GM21423 (cell line): Measurements from ENCODE around the gene ERF.
"Not testable (repeated sequence)": the region's sequence is repeated elsewhere in the genome, so short reads cannot be mapped to it uniquely, and the experiment has no call there.

Source experiments
- ATAC-seq: cut with Tn5 transposase; IDR thresholded peaks from one replicate; pipeline ENCODE4 v1.9.1; 2021; ENCODE audit warnings: mild to moderate bottlenecking, moderate library complexity; ENCODE audit not compliant: unreplicated experiment

The ERF gene

DNA sequence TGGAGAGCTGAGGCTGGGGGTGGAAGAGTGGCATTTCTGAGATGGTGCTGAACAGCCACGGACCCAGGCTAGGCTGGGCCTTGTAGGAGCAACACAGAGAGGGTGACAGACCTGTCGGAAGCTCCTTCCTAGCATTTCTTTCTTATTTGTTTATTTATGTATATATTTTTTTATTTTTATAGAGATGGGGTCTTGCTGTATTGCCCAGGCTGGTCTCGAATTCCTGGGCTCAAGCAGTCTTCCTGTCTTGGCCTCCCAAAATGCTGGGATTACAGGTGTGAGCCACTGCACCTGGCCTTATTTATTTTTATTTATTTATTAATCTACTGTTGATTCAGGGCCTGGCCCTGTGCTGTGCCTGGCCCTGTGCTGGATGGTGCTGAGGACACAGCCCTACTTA, 20.6 kb upstream of the ERF start:
- ATAC-seq, result no peak

- no peak for ATAC-seq
These were observed 20.2 kb upstream of the ERF start for GRCh38 chr19:42275103-42275502.

- ATAC-seq, result no peak
These were observed 19.2 kb upstream of the ERF start for GRCh38 chr19:42274065-42274682.

GRCh38 chr19:42273407-42274064, 18.6 kb upstream of the ERF start:
- no peak for ATAC-seq

DNA sequence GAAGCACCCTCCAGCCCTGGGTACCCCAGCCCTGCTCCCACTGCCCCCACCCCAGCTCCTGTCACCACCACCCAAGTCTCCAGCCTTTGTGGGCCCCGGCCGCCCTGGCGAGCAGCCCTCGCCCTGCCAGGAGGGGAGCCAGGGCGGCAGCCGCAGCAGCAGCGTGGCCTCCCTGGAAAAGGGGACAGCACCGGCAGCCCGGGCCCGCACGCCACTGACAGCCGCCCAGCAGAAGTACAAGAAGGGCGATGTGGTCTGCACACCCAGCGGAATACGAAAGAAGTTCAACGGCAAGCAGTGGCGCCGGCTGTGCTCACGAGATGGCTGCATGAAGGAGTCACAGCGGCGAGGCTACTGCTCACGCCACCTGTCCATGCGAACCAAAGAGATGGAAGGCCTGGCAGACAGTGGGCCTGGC, 18.1 kb upstream of the ERF start:
- no peak for ATAC-seq

DNA sequence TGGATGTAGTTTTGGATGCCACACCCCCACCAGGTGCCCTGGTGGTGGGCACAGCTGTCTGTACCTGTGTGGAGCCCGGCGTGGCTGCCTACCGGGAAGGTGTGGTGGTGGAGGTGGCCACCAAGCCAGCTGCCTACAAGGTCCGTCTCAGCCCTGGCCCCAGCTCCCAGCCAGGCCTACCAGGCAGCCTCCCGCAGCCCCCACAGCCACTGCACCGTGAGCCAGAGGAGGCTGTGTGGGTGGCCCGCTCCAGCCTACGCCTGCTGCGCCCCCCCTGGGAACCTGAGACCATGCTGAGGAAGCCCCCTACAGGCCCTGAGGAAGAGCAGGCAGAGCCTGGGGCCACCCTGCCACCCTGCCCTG, 17.6 kb upstream of the ERF start:
- no peak for ATAC-seq

DNA sequence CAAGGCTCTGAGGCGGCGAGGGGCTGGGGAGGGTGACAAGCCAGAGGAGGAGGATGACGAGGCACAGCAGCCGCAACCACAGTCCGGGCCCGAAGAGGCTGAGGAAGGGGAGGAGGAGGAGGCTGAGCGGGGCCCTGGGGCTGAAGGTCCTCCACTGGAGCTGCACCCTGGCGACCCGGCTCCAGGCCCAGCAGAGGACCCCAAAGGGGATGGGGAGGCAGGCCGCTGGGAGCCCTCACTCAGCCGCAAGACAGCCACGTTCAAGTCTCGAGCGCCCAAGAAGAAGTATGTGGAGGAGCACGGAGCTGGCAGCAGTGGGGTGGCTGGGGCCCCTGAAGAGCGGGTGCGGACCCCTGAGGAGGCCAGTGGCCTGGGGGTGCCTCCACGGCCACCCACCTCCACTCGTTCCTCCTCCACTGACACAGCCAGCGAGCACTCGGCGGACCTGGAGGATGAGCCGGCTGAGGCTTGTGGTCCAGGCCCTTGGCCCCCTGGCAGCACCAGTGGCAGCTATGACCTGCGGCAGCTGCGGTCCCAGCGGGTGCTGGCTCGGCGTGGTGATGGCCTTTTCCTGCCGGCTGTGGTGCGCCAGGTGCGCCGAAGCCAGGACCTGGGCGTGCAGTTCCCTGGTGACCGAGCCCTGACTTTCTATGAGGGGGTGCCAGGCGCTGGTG, 17.1 kb upstream of the ERF start:
- ATAC-seq, result no peak

GRCh38 chr19:42271045-42271419, 16.1 kb upstream of the ERF start:
- no peak for ATAC-seq

DNA sequence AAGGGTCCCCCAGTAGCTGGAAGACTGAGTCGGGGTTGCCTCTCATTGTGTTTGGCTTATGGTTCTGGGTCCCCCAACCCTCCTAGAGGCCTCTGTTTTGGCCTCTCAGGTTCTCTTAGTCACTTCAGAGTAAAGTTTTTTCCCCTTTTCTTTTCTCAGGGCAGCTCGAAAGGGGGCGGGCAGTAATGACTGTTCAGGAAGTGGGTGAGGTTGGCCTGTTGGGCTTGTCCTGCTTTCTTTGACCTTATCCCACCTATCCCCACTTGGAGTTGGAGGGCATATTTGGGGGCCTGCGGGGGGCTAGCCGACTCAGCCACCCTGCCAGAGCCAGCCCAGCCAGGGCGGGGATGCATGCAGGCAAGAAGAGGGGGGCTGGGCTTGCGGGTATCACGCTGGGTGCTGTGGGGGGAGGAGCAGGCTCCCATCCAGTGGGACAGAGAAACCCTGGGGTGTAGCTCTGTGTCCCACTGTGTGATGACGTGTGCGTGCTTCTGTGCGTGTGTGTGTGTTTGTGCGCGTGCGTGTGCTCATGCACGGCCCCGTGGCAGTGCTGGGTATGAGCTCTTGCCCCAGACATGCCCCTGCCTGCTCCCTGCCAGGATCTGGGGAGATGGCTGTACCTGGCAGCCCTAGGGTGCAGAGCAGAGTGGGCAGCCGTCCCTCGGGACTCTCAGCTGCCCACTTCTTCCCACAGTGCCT, 15.6 kb upstream of the ERF start:
- ATAC-seq, result no peak

GRCh38 chr19:42269478-42270345, 14.8 kb upstream of the ERF start:
- no peak for ATAC-seq

DNA sequence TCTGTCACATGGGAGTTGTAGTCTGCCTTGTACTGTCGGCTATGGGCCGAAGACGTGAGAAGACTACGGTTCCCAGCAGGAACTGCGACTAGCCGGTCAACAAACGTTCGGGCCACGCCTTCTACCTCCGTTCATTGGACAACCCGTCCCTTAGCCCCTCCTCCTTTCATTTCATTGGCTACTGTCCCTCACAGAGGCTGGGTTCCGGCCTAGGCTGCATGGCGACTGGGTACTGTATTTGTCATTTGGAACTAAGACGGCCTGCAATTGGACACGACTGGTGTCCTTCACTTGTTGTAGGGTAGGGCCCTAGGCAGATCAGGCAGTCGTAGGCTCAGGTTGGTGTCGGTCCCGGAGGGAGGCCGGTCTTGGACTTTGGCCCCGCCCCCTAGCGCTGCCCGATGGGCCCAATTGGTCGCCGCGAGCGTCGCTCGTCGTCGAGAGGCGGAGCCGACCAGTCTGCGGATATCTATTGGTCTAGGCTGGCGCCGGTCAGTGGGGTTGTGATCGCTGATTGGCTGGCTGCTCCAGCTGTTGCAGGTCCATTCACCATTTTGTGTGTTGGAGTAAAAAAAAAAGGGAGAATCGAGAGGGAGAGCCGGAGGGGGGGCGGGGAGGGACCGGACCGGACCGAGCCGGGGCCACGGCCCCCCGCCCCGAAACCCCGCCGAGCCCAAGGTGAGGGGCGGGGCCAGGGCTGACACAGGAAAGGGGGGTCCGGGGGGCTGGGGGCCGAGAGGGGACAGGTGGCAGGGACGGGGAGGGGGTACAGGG, 14.0 kb upstream of the ERF start, which contains the start of gene CIC:
Gene CIC, plus strand, starts transcription at position 549 of the 774 bp plus-strand sequence. CDS start 2,532 bp downstream, outside the sequence.
- peak; percentile 75 for ATAC-seq

DNA sequence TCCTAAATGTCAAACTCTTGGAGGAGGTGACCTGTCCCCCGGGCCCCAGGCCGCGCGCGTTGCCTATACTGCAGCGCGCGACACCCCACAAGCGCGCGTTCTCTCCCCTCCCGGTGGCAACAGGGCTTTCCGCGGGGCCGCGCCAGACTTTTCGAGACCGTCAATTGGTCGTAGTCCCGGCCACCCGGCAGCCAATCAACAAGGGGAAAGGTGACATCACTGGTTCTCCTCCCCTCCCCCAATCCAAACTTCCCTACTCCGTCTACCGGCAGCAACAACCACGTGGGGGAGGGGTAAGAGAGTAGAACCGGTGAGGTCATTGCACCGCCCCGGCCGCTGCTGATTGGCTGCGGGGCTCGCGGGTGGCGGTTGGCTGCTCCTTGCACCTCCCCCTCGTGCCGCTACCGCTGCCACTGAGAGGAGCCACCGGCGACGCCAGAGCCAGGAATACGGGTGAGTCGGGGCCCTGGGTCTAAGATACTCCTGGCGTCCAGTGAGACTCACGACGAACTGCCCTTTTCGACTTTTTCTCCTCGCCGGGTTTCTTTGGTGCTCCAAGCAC, 13.3 kb upstream of the ERF start:
- ATAC-seq, result peak; percentile 51

DNA sequence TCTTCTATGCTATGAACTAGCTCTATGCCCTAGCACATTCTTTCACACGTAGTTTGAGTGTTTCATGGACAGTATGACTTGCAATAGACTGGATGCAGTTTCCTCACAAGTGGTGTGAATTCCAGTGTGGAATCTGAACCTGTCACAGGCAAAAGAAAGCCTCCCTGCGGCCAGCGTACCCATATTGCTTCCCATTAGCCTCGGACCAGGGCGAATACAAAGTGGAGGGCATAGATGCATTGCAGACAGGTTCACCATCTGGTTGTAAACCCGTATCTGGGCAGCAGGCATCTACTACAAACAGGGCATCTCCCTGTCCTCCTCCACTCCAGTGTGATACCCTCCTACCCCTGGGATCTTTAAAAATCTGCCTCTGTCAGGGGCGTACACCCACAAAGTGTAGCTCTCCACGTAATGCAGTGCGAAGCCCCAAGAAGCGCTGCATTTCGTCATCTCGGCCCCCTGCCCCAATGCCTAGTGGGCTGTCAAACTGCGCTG, 12.8 kb upstream of the ERF start:
- no peak for ATAC-seq

- not testable (repeated sequence) for ATAC-seq
These were observed 12.1 kb upstream of the ERF start for GRCh38 chr19:42266928-42267603.

- ATAC-seq, result not testable (repeated sequence)
These were observed 11.2 kb upstream of the ERF start for GRCh38 chr19:42266105-42266504.

GRCh38 chr19:42261763-42262162, 6.8 kb upstream of the ERF start:
- ATAC-seq, result no peak

DNA sequence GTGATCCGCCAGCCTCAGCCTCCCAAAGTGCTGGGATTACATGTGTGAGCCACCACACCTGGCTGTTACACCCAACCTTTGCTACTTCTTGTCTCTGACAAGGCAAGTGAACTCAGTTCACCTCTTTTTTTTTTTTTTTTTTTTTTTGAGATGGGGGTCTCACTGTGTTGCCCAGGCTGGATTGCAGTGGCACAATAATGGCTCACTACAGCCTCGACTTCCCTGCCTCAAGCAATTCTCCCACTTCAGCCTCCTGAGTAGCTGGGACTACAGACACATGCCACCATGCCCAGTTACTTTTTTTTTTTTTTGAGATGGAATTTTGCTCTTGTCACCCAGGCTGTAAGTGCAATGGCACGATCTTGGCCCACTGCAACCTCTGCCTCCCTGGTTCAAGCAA, 2.9 kb upstream of the ERF start:
- ATAC-seq, result not testable (repeated sequence)

DNA sequence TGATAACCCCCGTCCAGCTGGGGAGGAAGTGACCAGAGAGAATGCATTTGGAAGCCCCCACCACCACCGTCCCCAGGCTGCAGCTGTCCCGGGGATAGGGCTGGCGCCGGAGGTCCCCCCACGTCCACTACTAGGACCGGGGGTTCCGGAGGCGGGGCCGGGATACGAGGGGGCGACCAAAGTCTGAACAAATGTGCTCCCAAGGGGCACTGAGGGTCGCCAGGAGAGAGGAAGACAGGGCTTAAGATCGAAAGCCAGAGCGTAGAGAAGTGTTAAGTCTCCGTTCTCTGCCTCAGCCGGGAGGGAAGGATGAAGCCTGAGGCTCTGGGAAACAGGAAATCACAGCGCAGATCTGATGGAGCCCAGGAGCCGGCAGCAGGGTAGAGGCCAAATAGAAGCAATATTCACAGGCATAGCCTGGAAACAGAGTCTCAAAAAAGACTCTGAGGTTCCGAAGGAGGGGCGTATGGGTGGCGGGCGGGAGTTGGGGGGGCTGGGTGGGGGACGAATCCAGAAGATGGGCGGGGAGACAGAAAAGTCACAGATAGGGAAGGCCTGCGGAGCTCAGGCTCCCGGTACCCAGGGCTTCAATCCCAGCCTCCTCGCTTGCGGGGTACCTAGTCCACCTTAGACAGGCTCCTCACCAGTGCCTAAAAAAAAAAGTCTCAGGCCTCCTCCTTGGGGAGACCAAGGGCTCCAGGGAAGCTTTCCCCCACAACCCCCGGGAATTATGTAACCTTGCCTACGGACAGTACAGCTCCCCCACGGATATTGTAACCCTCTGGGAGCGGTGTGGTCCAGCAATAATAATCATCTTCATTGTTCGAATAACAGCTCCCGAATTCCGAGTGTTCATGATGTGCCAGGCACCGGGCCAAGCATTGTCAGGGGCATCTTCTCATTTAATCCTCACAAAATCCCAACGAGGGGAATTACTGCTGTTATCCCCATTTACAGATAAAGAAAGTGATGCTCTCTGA, 1.1 kb upstream of the ERF start:
- no peak for ATAC-seq
